ENCODE data around the gene CLTRN. TPM values are rescaled to one million over a fixed set of nuclear protein-coding genes. Genes with fewer than 3 reads are reported as not detected.

CLTRN gene
- total RNA-seq, 2 donors from 2014 or later, result 0.22 to 0.29 TPM

GRCh38 chrX:15598026-15598425, 66.6 kb downstream of the CLTRN start:
- DNase-seq (no peak), ATAC-seq (no peak)
- peaks cover 2% of the 10 kb centered on the region for H3K36me3 Mint-ChIP-seq (ENCODE audit: low read depth)
- no peak overlapping the region for H3K27ac Mint-ChIP-seq
- H3K9me3 ChIP-seq (ENCODE audit: control insufficient read depth, low read length, poor library complexity, severe bottlenecking), result no peaks in the 10 kb centered on the region
- no peak overlapping the region for H3K4me3 Mint-ChIP-seq
- H3K4me1 Mint-ChIP-seq, result no peaks in the 10 kb centered on the region
- H3K27me3 Mint-ChIP-seq, result peaks cover 14% of the 10 kb centered on the region

GRCh38 chrX:15594371-15594770, 70.2 kb downstream of the CLTRN start:
- no peaks in the 10 kb centered on the region for H3K4me1 Mint-ChIP-seq
- ATAC-seq, result no peak
- no peak for DNase-seq
- peaks cover 3% of the 10 kb centered on the region for H3K36me3 Mint-ChIP-seq (ENCODE audit: low read depth)
- no peak overlapping the region for H3K4me3 Mint-ChIP-seq
- H3K27ac Mint-ChIP-seq, result no peak overlapping the region
- H3K9me3 ChIP-seq (ENCODE audit: control insufficient read depth, low read length, poor library complexity, severe bottlenecking), result no peaks in the 10 kb centered on the region
- peaks cover 7% of the 10 kb centered on the region for H3K27me3 Mint-ChIP-seq

GRCh38 chrX:15579778-15580747, 84.5 kb downstream of the CLTRN start:
- ATAC-seq, result no peak
- DNase-seq, result no peak
- Mint-ChIP-seq H3K27me3 (no peaks in the 10 kb centered on the region), H3K4me1 (no peaks in the 10 kb centered on the region), H3K36me3 (ENCODE audit: low read depth) (no peaks in the 10 kb centered on the region), H3K27ac (no peak overlapping the region), H3K4me3 (no peak overlapping the region)
- H3K9me3 ChIP-seq (ENCODE audit: control insufficient read depth, low read length, poor library complexity, severe bottlenecking), result no peaks in the 10 kb centered on the region

Other genes with a start within 250 kb of the CLTRN start
- not detected for gene PIR, start 171.5 kb downstream of the CLTRN start, total RNA-seq
- gene BMX, start 164.0 kb downstream of the CLTRN start, total RNA-seq, result not detected
- gene ACE2, start 63.8 kb downstream of the CLTRN start, total RNA-seq, result not detected
- gene CA5B, start 73.5 kb upstream of the CLTRN start, total RNA-seq, result 10 to 100 TPM; 59.2 to 82.2 TPM
- 10 to 100 TPM; 18.5 to 19.6 TPM for gene ZRSR2, start 125.7 kb upstream of the CLTRN start, total RNA-seq
- 10 to 100 TPM; 27.0 to 33.3 TPM for gene AP1S2, start 190.0 kb upstream of the CLTRN start, total RNA-seq